Measurements from ENCODE around the gene LRRIQ1. TPM values are rescaled to one million over a fixed set of nuclear protein-coding genes. Genes with fewer than 3 reads are reported as not detected.

Gene LRRIQ1
- total RNA-seq, 1 donor from 2014 or later = 2.3 TPM

- DNase-seq (ENCODE audit: low read depth) = no peak
- H3K36me3 ChIP-seq (ENCODE audit: control insufficient read depth, insufficient read depth, low read length) = no peaks in the 10 kb centered on the region
- TF ChIP-seq, protein P1, sequence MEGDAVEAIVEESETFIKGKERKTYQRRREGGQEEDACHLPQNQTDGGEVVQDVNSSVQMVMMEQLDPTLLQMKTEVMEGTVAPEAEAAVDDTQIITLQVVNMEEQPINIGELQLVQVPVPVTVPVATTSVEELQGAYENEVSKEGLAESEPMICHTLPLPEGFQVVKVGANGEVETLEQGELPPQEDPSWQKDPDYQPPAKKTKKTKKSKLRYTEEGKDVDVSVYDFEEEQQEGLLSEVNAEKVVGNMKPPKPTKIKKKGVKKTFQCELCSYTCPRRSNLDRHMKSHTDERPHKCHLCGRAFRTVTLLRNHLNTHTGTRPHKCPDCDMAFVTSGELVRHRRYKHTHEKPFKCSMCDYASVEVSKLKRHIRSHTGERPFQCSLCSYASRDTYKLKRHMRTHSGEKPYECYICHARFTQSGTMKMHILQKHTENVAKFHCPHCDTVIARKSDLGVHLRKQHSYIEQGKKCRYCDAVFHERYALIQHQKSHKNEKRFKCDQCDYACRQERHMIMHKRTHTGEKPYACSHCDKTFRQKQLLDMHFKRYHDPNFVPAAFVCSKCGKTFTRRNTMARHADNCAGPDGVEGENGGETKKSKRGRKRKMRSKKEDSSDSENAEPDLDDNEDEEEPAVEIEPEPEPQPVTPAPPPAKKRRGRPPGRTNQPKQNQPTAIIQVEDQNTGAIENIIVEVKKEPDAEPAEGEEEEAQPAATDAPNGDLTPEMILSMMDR (IDR thresholded peaks at IDR 0.05; ENCODE audit: insufficient read depth, low read length, poor library complexity, severe bottlenecking) = no peak
- no peak overlapping the region for H3K4me3 ChIP-seq (ENCODE audit: low read depth, low read length)
- peaks cover 65% of the 10 kb centered on the region for H3K27me3 ChIP-seq (ENCODE audit: control insufficient read depth, insufficient read depth, low read length)
Observed at GRCh38 chr12:85275374-85275773, 239.2 kb downstream of the LRRIQ1 start.

- peaks cover 75% of the 10 kb centered on the region for H3K27me3 ChIP-seq (ENCODE audit: control insufficient read depth, insufficient read depth, low read length)
- no peak for DNase-seq (ENCODE audit: low read depth)
- no peaks in the 10 kb centered on the region for H3K36me3 ChIP-seq (ENCODE audit: control insufficient read depth, insufficient read depth, low read length)
Observed at GRCh38 chr12:85277191-85277590, 241.0 kb downstream of the LRRIQ1 start.

GRCh38 chr12:85277900-85278597 is 241.9 kb downstream of the LRRIQ1 start:
- Histone ChIP-seq H3K36me3 (ENCODE audit: control insufficient read depth, insufficient read depth, low read length) (no peaks in the 10 kb centered on the region), H3K27me3 (ENCODE audit: control insufficient read depth, insufficient read depth, low read length) (peaks cover 72% of the 10 kb centered on the region), H3K4me3 (ENCODE audit: low read depth, low read length) (no peak overlapping the region)
- TF ChIP-seq, protein P1 (IDR thresholded peaks at IDR 0.05; ENCODE audit: insufficient read depth, low read length, poor library complexity, severe bottlenecking) = no peak
- no peak for DNase-seq (ENCODE audit: low read depth)

More at GRCh38 chr12:85277191-85277590, 241.0 kb downstream of the LRRIQ1 start:
- H3K4me3 ChIP-seq (ENCODE audit: low read depth, low read length) = no peak overlapping the region
- TF ChIP-seq, protein P1 (IDR thresholded peaks at IDR 0.05; ENCODE audit: insufficient read depth, low read length, poor library complexity, severe bottlenecking) = no peak

DNA sequence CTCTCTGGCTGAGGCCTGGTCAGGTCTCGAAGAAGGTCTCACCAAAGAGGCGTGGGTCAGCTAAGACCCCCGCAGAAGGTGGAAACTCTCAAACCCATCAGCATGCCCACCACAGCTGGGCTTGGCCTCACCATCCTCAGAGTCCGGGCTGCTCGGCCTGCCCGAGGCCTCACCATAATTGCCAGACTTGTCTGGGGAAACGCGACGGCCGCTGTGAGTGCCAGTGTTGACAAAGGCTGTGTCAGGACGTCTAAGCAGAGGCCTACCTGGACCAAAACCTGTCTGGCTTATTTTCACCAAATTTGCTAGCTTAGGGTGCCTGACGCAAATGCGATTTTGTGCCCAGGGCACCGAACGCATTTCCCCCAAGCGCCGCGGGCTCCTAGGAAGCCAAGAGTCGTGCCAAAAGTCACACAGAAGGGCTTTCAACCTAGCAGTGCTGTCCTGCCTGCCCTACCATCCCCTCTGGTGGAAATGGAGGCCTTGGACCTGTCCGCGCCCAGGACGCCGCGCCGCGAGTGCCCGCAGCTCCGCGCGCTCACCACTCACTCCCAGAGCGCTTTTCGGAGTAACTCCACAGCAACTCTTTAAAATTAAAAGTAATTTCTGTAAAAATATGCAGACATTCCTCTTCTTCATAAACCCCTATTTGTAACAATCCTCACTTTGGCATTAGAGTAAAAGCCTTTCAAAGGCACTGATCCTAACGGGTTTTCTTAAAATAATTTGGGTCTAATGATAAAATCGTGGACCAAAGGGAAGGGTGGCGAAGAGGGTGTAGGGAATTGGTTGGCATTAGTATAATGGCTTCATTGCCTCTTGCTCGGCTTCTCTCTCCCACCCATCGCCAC is 242.7 kb downstream of the LRRIQ1 start:
- H3K4me3 ChIP-seq (ENCODE audit: low read depth, low read length) = no peak overlapping the region

GRCh38 chr12:85279449-85280164 is 243.5 kb downstream of the LRRIQ1 start:
- no peak for DNase-seq (ENCODE audit: low read depth)
- Histone ChIP-seq H3K36me3 (ENCODE audit: control insufficient read depth, insufficient read depth, low read length) (no peaks in the 10 kb centered on the region), H3K27me3 (ENCODE audit: control insufficient read depth, insufficient read depth, low read length) (peaks cover 62% of the 10 kb centered on the region), H3K4me3 (ENCODE audit: low read depth, low read length) (peak overlapping the region; percentile 50)
- TF ChIP-seq, protein P1 (IDR thresholded peaks at IDR 0.05; ENCODE audit: insufficient read depth, low read length, poor library complexity, severe bottlenecking) = no peak

More for the DNA sequence above, 242.7 kb downstream of the LRRIQ1 start:
- Histone ChIP-seq H3K36me3 (ENCODE audit: control insufficient read depth, insufficient read depth, low read length) (no peaks in the 10 kb centered on the region), H3K27me3 (ENCODE audit: control insufficient read depth, insufficient read depth, low read length) (peaks cover 67% of the 10 kb centered on the region)
- no peak for DNase-seq (ENCODE audit: low read depth)
- TF ChIP-seq, protein P1 (IDR thresholded peaks at IDR 0.05; ENCODE audit: insufficient read depth, low read length, poor library complexity, severe bottlenecking) = no peak
